HG02642 (cell line): ENCODE measurements around the gene RAB24.
"Not testable (repeated sequence)": the region's sequence is repeated elsewhere in the genome, so short reads cannot be mapped to it uniquely, and the experiment has no call there.

ENCODE experiments used
- ATAC-seq: cut with Tn5 transposase; IDR thresholded peaks from one replicate; pipeline ENCODE4 v1.9.1; 2021; ENCODE audit warnings: mild to moderate bottlenecking; ENCODE audit not compliant: unreplicated experiment, poor library complexity

The RAB24 gene

DNA sequence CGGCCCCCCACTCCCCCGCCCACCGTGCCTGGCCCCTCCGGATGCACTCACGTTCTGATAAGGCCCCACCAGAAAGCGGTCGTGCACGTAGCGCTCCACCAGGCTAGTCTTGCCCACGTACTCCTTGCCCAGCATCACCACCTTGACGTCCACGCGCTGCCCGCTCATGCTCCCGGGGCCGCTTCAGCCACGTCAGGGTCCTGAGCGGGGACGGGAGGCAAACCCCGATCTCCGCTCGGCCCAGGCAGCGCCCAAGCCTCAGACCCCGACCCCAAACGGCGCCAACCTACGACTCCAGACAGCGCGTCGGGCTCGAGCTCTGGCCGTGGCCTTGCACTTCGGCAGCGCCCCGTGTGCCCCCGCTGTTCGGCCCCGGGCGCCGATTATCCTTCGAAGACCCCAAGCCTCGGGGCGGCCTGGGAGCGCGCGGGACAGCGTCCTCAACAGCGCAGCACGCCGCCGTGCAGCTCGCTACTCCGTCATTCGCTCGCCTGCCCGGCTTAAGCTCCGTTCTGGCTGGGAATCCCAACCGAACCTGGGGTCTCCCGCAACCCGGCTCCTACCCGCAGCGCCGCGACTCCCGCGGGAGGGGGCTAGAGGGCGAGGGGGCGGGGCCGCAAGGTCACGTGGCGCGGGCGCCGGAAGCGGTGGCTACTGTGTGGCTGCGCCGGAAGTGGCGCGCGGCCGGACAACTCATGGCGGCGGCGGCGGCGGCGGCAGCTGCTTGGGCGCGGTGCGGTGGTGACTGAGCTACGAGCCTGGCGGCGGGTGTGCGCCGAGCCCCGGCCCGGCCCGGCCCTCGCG lies at the start of gene RAB24, which contains the start of gene PRELID1:
Gene RAB24, minus strand, starts transcription at position 599 of the 804 bp plus-strand sequence. Its CDS starts 431 bp downstream, at position 168.
Gene PRELID1, plus strand, starts transcription at position 679 of the 804 bp plus-strand sequence. CDS start 187 bp downstream, outside the sequence.
- ATAC-seq, result peak; percentile 69

DNA sequence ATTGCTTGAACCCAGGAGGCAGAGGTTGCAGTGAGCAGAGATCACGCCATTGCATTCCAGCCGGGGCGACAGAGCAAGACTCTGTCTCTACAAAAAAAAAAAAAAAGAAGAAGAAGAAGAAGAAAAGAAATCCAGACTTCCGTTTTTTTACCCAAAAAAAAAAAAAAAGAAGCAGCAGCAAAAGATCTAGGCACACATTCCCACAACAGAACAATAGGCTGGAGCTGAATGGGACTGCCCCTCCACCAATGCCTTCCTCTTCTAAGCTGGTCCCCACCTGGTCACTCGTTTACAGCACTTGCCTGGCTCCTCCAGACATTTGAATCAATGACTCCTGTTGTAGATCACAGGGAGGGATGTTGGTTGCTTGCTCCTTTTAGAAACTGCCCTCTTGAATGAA lies 49.6 kb upstream of the RAB24 start:
- ATAC-seq, result no peak

DNA sequence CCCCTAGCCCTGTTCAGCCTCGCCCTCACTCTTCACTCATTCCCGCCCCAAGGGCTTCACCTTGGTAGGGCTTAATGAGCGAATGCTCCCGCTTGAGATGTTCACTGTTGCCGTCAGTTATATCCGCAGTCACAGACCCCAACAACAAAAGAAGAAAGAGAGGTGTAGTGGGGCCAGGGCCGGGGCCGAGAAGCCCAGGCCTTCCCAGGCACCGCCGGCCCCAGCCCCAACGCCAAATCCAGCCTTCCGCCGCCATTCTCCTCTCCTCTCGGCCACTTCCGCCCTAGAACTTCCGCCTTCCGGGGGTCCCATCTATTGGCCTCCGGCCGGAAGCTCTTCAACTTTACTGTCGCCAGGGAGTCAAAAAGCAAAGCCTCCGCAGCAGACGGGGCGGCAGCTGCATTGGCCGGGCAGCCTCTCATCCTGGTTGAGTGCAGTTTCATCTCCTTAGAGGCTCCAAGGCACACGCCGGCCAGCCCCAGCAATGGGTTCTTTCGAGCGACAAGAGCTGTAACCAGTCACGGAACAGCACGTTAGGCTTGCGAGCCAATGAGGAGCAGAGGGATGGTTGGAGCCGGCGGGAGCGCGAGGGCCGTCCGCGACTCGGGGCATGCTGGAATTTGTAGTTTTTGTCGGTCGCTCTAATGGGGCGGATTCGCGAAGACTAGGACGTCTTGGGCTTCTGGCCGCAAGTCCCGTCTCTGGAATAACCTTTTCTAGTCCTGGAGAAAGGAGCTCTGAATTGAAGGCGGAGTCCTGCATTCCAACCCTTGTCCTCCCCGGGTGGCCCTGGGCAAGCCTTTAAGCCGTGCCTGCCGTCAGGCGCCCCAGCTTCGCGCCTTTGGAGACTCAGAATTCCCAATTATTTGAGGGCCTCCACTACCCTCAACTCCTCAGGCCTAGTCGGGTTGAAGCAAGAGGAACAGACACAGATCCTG lies 48.1 kb upstream of the RAB24 start, which contains the start of gene LMAN2:
Gene LMAN2, minus strand, starts transcription at position 277 of the 938 bp plus-strand sequence. Its CDS starts 21 bp downstream, at position 256.
- peak; percentile 93 for ATAC-seq

DNA sequence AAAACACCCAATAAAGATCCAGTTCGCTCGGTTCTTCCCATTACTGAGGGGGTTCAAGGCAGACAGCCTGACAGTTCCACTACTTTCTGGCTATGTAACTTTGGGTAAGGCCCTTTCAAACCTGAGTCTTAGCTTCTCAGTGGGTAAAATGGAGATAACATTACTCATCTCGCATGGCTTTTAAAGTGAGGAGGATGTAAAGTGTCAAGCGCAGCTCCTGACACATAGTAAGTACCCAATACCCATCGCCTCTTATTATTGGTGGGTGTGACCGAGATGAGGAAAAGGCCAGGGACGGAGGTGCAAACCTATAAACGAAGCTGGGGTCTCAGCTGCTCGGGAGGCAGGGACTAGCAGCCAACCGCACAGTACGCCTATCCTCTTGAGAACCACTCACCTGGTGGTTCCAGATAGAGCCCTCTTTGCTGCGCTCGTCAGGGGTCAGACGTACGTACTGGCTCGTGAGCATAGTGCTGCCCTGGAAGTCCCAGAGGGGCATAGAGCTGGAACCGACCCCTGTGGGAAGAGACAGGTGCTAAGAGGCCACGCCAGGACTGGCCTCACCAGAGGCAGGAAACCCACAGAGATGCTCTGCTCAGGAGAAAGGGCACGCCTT lies 47.4 kb upstream of the RAB24 start:
- ATAC-seq, result no peak

DNA sequence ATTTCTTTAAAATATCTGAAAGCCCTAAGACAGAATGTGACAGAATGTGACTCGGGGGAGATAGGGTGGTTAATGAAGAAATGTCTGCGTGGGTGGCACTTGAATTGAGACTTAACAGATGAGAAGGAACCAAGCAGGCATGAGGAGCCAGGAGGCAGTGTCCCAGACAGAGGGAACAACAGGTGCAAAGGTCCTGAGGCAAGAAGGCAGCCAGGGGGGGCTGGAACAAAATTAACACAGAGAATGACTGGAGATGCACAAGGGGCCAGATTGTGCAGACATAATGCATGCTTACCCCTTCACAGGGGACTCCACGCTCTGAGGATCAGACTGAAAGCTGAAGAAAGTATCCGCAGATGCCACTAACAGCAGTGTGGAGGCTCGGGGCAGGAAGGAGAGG lies 46.2 kb upstream of the RAB24 start:
- no peak for ATAC-seq

DNA sequence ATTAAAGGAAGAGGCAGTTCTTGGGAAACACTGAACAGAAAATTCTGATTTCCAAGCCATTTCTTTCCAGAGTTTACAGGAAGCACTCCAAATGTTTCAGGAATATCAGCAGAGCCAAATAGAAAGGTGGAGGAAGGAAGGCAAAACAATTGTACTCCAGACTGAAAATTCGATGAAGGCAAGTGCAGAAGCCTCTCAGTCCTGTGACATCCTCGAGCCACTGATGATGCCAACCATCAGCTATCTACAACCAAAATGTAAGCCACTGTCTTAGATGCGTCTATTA lies 45.8 kb upstream of the RAB24 start:
- ATAC-seq, result no peak

DNA sequence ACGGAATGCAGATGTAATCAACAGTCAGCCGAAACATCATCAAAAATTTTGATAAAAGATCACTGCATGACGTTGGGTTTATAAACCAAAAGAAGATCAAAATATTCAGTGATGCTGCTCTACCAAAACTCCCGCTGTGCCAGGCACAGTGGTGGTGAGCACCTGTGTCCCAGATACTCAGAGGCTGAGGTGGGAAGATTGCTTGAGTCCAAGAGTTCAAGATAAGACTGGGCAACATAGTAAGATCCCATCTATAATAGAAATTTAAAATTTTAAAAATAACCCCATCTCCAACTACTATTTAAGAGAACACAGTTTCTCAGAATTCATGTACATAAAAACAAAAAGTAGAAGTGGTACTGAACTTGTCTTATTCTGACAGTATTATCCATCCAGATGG lies 44.2 kb upstream of the RAB24 start:
- no peak for ATAC-seq

DNA sequence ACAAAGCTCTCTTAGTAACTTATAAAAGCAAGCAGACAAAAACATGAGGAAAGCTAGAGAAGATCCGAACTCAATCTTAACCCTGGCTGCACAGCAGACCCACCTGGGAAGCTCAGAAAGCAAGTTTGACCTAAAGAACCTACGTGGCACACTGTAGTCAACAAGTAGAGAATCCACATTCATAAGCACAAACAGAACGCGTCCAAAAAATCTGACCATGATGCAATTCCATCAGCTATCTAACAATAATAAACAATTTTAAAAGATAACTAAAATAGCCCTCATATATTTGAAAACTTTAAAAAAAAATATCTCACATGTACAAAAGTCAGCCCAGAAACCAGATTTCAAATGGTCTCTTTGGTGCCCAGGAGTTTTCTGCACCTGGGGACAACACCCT lies 43.3 kb upstream of the RAB24 start:
- no peak for ATAC-seq

DNA sequence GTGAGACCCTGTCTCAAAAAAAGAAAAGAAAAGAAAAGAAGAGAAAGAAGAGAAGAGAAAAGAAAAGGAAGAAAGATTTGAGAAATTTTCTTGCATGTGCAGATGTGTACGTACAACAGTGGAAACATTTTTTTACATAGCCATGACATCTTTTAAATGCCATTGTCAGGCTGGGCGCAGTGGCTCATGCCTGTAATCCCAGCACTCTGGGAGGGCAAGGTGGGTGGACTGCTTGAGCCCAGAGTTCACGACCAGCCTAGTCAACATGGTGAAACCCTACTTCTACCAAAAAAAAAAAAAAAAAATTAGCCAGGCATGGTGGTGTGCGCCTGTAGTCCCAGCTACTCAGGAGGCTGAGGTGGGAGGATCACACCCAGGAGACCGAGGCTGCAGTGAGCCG lies 41.4 kb upstream of the RAB24 start:
- no peak for ATAC-seq

DNA sequence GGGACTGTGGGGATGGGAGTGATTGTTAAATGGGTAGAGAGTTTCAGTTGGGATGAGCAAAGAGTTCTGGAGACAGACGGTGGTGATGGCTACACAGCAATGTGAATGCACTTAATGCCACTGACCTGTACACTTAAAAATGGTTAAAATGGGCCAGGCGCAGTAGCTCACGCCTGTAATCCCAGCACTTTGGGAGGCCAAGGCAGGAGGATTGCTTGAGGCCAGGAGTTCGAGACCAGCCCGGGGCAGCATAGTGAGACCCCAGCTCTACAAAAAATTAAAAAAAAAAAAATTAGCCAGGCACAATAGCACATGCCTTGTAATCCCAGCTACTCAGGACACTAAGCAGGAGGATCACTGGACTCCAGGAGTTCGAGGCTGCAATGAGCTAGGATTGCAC lies 40.3 kb upstream of the RAB24 start:
- no peak for ATAC-seq

DNA sequence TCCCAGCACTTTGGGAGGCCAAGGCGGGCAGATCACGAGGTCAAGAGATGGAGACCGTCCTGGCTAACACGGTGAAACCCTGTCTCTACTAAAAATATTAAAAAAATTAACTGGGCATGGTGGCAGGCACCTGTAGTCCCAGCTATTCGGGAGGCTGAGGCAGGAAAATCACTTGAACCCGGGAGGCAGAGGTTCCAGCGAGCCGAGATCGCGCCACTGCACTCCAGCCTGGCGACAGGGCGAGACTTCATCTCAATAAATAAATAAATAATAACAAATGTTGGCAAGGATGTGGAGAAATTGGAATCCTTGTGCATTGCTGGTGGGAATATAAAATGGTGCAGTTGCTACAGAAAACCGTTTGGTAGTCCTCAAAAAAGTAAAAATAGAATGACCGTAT lies 39.5 kb upstream of the RAB24 start:
- not testable (repeated sequence) for ATAC-seq

DNA sequence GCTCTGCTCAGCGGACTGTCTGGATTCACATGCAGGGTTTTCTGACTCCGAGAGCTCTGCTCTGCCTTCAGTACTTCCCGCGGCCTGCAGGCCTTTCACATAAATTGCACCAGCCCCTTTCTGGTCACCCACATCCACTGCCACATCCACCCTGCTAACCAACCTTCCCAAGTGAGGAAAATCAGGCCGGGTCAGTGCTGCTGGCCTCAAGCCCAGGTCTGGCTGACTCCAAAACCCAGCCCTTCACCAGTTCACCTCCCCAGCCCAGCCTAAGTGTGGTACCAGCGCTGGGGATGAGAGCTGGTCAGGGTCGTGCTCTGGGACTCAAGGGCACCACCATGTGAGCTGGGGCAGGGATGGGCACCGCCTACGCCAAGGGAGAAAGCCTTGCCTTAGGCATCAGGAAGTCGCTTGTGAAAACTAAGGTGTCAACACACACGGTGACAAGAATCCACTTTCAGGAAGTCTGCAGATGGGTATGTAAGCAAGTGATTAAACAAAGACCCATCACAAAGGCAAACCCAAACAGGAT lies 35.7 kb upstream of the RAB24 start:
- ATAC-seq, result no peak

DNA sequence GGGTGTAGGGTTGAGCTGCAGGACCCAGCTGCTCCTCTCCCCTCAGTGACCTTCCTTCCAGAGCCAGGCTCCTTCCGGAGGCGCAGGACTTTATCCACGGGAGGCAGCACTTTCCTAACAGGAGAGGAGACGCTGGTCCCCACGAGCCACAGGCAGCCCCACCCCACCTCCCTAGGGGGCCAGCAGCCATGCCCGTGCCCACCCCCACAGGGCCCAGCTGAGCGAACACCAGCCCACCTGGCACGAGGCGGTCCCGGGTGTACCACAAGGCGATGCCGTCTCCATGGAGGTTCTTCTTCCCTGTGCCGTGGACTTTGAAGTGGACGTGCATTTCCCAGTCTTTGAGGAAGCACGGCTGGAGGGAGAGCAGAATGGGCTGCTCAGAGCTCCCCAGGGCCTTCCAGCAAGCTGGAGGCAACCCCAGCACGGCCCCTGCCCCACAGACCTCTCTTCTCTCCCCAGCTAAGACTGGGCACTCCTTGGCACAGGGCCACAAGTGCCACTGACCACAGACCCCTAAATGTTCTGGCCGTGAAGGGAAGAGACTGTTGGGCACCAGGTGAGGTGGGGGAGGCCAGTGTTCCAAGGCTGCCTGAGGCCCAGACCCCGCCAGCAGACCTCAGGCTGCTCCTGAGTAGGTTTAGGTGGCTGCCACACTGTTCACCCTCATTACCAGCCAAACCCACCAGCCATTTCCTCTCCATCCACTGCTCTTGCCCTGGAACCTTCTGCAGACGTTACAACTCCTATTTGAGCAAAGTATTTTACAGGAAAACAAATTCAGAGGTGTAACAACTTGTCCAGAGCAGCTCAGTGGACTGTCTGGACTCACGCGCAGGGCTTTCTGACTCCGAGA lies 35.0 kb upstream of the RAB24 start:
- no peak for ATAC-seq

DNA sequence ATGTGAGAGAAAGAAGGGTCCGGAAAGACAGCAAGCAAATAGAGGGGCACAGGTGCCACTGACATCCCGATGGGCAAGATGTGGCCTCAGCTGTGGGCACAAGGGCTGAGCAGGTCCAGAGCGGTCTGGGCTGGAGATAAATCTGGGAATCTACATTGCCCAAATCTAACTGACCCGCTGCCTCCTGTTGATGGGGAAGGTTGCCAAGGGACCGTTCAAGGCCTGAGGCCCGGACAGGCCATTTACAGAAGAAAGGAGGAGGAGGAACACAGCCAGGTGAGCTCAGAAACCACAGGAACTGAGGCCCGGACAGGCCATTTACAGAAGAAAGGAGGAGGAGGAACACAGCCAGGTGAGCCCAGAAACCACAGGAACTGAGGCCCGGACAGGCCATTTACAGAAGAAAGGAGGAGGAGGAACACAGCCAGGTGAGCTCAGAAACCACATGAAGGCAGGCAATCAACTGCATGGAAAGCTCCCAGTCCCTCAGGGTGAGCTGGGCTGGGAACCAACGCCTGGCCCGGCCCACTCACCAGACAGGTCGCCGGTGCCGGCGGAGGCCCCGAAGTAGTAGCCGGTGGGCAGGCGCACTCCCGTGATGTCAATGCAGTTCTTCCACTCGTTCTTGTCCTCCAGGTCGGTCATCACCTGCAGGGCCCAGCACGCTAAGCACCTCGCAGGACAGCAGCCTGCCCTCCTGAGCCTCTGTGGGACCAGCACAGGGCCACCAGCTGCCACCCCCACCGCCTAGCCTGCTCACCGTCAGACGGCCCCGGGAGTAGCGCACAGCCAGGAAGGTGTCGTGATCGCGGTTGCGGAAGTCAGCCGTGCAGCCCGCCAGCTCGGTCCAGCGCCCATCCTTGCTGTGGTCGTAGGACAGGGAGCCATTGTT lies 33.3 kb upstream of the RAB24 start:
- ATAC-seq, result no peak

DNA sequence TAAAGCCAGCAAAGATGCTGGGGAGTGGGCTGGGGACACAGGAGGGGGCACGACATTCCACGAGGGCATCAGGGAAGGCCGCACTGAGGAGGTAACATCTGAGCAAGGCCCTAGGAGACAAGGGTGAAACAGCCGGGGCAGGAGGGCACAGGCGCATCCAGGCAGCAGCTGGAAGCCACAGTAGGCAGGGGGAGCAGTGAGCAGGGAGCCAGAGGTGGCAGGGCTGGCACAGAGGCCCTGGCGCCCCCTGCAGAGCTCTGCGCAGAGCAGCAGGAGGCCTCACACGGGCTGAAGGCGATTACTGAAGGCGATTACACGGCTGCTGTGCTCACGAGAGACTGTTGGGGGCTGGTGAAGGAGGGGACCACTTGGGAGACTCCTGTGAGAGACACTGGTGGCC lies 32.6 kb upstream of the RAB24 start:
- no peak for ATAC-seq

DNA sequence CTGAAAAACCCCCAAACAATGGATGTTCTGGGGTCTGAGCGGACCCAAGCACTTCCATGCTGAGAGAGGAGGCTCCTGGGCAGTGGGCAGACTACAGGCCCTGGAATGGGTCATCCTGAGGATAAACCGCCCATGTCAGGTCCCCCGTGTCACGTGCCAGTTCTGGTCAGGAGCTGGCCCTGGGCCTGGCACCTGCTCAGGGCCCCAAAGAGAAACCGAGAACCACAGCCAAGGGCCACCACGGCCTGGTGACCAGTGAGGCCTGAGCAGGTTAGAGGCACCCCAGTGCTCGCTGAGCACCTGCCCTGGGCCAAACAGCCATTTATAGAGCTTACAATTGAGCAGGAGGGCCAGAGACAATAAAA lies 32.2 kb upstream of the RAB24 start:
- ATAC-seq, result no peak

DNA sequence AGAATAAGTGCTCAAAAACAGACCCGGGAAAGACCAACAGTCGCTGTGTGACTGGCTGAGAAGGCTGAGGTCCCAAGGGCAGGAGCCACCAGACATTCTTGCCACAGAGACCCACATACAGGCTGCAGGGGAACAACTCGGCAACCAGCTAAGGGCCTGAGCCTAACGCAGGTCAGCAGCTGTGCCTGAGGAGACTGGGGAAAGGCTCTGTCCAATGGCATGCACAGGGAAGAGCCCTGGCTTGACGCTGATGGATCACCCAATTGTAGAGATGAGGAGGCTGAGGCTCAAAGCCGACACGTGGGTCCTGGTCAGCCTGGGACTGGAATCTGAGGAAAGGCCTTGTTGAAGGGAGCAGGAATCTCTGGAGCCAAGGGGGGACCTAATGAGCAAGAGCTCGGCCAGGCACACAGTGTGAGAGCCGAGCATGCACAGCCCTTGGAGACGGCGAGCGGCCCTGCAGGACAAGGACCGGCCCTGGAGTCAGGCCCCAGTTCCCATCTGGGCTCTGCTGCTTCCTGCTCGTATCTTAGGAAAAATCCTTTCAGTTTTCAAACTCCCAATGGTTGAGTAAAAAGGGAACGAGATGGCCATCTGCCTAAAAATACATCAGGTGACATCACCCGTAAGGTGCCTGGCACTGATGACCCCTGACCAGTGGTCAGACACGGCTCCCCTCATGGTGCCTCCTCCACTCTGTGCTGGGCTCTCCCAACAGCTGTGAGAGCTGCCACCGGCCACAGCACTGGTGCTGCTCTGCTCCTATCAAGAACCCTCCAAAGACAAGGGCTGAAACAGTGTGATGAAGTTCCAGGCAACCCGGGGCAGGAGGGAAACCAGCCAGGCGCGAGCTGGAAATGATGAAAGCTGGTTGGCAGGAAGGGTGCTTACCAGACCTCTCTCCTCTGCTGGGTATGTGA lies 31.5 kb upstream of the RAB24 start:
- ATAC-seq, result no peak

DNA sequence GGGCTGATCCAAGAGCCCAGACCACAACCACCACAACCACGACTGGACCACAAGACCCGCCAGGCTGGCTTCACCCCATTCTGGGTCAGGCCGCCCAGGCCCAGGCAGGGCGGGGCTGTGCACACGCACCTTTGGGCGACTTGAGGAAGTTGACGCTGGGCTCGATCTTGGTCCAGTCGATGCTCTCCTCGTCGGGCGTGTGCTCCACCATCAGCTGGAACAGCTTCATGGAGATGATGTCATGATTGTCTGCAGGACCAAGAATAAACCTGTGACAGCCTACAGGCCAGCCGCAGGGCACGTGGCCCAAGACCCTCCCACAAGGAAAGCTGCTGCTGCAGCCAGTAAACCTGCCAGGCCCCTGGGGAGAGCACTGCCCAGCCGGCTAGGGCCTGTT lies 30.6 kb upstream of the RAB24 start:
- ATAC-seq, result no peak
